Activated effector memory CD4-positive, alpha-beta T cell treated with anti-CD3 and anti-CD28 coated beads, Interleukin-2, amount 50 U/mL, for 16 hours (primary cell): ENCODE measurements around the gene RUNX1.

Experiments
- DNase-seq: peaks from one replicate; pipeline ENCODE4 v3.0.0-alpha.2; 2020

Gene RUNX1

DNA sequence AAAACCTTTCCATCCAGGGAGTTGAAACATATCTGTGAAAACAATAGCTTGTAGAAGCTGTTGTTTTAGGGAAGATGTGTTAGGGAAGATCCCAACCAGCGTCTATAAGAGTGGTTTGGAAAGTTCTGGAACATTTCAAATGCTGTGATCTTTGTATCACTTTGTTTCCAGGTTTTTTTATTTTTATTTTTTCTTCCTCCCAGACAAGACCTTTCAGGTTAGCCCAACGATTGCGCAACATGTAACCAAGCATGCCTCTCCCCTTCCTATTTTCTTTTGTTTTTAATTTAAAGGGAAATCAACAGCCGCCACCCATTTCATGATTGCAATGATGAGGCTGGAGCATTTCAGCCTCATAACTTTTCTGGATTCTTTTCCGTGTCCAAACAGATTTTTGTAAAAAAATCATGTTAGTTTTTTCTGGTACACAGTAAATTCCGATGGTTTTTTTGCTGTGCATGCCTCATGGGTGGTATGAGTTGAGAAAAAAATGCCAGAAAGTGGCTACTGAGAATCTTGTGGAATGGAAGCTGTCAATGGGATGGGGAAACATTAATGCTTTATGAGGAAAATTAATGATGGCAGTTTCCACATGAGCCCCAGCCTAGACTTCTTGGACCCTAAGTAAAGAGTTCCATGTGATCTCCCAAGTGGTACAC lies 109.3 kb downstream of the RUNX1 start:
- DNase-seq, result no peak

DNA sequence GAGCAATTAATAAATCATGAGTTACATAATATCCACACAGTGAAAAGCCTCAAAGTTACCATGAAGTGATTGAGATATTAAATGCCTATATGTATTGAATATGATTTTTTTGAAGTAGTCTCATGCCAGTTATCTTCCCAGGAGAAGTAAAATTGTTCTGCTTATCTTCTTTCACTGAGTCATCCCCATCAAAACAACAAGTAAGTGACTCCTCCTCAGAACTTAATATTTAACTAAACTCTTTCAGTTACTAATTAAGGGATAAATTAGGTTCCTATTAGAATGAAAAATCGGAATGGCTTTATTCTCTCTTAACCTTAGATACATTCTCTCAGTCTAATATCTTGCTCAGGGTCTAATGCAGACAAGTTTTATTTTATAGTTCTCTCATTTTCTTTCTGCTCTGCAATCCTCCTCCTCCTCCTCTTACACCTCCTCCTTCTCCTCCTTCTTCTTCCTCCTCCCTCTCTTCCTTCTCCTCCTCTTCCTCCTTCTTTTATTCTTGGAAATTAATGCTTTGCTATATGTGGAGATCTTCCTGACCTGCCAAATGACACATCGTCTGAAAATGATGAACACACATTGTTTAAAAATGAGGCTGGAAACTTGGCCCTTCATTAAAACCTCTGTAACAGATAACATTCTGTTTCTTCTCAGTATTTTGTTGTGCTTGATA lies 110.9 kb downstream of the RUNX1 start:
- no peak for DNase-seq

DNA sequence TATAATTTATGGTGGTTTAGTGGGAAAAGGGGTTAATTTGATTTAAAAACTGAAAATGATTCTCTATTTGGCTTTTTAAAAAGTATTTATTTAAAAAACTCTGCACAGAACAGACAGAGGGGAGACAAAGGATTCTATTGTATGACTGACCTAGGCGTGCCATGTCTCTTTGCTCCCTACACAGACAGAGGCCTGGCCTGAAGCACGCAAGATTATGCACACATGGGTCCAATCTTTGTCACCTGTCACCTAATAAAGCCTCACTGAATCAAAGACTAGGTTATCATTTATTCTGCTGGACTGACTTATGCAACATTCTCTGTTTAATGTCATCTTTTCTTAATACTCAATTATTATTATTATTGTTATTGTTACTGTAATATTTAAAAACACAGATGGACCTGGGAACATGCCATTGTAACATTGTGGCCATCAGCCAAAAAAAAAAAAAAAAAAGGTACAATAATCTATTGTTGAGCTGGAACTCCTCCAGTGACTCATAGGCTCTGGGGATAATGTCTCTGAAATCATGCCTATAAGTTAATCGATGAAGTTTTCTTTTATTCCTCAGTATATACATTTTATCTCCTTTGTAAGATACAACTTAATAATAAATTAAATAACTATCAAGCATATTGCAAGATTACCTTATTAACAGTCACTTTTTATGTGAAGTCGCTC lies 112.1 kb downstream of the RUNX1 start:
- no peak for DNase-seq

DNA sequence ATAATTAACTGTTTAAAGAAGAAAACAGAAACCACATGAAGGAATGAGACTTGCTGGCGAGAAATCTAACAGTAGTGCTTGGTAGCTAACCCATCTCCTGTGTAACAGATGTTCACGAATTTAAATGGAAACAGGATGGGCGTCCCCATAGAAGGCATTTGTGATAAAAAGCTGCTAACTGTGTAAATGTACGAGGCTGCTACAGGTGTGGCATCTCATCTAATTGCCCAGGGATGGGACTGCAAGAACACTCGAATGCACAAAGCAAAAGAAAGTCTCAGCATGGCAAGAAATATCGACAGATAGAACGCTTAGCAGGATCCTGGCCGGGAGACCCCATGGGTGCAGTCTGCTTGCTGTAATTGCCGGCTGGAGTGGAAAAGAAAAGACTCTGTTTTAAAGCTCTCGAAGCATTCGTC lies 112.7 kb downstream of the RUNX1 start:
- DNase-seq, result no peak

DNA sequence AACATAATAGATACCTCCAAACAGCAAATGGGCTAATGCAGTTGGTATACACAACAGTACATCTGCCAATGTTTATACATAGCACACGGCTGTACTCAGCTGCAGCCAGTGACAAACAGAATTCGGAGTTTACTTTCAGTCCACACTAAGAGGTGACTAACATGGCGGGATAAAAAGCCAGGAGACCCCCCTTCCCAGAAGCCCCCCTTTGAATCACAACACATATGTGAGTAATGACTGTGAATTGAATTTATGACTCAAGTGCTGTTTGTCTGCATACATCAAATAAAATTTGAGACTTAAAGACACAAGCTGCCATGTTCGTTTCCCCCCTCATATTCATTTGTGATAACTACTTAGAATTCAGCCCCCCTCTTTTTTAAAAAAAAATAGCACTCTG lies 113.2 kb downstream of the RUNX1 start:
- no peak for DNase-seq

DNA sequence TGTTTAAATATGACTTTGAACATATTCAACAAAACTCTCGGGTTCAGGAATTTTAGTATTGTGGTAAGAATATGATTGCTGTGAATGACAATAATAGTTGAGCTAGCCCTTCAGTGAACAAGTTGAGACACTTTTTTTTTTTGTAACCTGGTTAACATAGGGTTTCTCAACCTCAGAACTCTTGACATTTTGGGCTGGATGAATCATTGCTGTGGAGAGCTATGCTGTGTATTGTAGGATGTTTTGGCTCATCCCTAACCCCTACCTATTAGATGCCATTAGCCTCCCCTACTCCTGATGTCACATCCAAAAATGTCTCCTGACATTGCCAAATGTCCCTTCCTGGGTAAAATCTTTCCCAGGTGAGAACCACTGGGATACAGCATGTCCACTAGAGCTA lies 113.7 kb downstream of the RUNX1 start:
- DNase-seq, result no peak

DNA sequence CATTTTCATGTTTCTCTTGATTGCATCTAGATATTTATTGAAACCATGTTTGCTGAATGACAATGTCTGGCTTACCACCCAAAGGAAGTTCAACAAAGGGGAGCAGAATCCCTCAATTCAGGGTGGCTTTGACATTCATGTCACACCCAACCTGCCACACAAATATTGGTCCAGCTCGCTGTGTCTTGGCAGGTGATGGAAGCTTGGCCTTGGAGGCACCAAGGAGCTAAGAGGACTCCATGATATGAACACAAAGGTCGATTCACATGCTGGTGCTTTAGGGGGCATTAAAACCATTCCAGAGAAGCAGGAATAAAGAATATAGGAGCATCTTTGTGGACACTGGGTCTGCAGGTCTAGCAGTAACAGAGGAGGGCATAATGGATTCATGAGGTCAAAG lies 114.8 kb downstream of the RUNX1 start:
- DNase-seq, result no peak

DNA sequence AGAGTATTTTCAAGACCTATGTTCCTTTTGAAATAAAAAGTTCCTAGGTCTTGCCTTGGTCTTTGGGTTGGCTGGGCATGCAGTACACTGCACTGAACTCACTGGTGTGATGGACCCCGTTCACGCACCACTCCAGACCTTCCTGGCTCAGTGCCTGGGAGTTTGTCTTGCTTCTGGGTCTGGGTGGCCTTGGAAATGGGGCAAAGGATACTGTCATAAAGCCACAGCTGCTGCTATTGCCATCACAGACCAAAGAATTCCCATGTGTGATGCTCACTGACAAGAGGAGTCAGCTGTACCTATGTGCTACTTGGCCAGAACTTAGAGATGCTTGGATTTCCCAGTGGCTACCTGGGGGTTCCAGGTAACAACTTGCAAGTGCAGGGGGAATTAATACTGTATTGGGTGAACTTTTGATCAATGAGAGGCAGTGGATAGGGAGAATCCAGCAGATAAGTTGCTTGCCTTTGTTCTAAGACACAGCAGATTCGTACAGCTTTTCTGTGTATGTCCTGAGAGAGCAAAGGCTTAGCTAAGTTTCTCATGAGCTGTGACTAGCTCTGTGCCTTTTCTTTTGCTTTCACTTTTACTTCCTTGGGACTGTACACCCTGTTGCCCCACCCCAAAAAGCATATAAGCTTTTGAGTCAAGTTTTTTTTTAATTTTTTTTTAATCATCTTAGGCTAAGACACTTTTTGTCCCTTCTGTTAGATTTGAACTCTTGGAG lies 115.3 kb downstream of the RUNX1 start:
- peak; percentile 66 for DNase-seq

DNA sequence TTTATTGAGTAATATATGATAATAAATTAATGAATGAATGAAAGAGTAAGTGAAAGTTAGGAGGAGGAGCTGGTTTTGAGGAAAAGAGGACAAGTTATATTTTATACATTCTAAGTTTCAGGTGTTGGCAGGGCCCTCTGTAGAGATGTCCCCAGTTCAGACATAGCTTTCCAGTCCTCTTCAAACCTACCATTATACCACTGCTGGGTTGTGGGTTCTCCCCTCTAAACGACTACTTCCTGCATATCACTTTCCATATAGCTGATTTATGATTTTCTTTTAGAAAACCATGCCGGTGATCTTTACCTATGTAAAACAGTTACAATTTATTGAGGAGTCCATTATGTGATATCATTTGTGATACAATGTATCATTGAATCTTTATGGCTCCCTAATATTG lies 116.9 kb downstream of the RUNX1 start:
- no peak for DNase-seq

DNA sequence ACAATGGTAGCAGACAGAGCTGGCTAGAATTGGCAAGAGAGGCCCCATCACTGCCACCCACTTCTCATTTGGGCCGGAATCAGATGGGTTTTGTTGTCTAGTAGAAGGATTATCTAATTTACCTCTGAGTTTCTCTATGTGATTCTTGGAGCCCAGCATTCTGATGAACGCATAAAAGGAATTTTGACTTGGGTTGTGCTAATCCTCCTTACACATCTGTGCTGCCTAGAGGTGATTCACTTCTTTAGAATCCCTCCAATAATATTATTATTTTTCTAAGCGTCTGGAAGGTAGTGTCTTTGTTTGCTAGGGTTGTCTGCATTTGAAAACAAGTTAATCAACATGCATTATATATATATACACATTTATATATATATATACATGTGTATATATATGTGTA lies 118.1 kb downstream of the RUNX1 start:
- DNase-seq, result no peak

DNA sequence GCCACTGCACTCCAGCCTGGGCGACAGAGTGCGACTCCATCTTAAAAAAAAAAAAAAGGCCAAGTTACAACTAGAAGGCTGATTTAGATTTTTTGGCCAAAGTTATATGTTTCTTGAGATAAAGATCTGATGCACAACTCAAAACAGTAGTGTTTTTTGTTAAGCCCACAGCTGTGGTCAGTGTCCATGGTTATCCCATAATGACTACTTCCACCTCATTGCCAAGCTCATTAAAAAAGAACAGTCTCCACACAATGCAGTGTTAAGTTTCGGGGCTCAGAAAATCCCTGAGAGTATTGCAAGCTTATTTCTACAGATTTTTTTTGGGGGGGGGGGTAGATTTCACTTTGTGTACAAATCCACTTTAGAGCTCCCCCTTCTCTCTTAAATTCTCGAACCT lies 120.5 kb downstream of the RUNX1 start:
- DNase-seq, result no peak

DNA sequence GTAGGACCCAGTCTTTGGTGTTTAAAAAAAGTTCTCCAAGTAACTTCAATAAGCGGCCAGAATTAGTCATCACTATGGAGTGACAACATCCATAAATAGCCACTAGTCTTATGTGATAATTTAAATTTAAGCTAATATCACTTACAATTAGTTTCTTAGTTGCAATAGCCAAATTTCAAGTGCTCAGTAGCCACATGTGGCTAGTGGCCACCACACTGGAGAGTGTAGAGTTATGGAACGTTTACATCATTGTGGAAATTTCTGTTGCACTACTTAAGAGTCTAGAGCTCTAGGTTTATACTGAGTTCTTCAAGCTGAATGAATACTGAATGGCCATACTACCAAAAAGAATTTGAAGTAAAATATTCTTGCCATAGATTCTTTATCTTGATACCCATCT lies 121.1 kb downstream of the RUNX1 start:
- DNase-seq, result no peak

DNA sequence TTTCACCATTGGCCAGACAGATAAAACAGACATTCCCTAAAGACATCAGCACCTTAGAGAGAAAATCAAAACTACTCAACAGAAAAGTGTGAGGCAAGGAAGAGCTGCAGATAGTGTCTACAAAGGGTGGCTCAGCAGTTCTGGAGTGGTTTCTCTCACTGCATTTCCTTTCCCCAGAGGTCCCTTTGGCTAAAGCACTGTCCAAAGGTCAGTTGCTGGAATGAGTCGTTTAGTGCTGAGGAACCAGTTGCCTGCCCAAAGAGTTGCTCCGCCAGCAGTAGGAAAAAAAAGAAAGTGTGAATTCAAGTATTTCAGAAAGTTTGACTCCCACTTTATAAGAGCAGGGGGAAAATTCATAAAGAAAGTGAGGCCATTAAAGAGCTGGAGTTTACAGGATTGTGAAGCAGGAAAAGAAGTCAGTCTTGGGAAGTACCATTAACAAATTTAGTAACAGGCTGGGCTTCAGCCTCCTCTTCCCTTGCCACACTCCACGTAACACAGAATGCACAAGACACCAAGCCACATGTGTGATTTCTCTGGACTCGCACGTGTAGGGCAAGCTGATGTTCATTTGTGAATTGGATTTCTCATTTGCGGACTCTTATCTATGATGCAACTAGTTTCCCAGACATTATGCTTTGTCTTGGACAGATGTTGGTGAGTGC lies 122.2 kb downstream of the RUNX1 start:
- no peak for DNase-seq

DNA sequence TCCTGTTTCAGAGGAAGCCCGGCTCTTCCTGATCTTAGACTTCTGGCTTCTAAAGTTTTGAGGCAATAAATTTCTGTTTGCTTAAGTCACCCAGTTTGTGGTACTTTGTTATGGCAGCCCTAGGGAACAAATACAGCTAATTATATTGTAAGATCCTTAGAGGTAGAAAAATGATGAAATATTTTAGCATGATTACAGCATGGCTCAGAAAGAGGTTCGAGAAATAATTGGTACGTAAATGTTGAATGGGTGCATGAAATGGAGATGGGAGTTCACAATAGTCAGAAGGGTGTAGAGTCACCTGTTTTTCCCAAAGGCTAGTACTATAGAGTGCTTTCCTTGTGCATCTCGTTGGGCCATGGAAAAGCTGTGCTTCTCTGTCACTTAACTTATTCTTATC lies 123.5 kb downstream of the RUNX1 start:
- no peak for DNase-seq

DNA sequence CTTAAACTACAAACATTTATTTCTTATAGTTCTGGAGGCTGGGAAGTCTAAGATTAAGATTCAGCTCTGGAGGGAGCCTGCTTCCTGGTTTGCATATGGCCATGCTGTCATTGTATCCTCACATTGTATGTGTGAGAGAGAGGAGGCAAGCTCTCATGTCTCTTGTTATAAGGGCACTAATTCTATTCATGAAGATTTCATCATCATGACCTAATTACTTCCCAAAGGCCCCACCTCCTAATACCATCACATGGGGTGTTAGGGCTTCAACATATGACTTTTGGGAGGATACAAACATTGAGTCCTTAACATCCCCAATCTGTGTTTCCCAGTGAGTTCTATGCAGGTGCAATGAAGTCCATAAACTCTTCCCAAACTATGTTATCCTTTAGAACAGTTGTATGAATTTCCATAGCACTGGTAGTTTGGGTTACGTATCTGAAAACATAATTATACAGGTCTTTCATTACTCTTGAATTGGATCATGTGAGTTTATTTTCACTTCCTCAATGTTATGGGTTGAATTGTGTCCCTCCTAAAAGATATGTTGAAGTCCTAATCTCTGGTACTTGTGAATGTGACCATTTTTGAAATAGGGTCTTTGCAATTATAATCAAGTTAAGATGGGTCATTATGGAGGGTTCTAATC lies 124.2 kb downstream of the RUNX1 start:
- no peak for DNase-seq

DNA sequence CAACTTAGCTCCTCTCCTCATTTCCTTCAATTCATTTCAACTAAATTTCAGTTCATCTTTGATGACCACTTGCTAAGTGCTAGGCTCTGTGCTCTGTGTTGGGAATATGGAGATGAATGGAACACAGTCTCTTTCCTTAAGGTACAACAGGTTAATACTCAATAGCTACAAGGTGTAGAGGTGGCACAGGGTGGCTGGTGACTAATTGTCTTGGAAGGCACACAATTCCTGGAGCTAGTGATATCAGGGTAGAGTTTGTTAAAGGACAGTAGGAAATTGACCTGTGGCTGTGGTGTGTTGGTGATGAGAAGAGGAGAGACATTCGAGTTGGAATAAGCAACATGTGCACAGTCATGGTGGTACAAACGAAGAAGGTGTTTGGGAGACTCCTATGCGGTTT lies 124.9 kb downstream of the RUNX1 start:
- no peak for DNase-seq

DNA sequence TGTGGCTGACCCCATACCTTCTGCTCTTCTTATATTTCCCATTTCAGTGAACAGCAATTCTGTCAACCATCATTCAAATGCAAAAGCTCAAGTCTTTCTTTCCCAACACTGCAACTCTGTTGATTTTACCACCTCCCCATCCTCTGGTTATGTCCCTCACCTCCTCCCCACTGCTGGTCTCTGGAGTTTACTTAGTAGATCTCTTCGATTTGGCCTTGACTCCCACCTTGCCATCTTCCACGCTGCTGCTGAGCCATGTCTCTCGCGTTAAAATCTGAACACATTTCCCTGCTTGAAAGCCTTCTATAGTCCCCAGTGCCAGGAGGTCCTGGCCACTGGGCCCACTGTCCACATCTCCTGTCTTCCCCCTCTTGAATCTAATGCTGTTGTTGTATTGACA lies 125.5 kb downstream of the RUNX1 start:
- no peak for DNase-seq

DNA sequence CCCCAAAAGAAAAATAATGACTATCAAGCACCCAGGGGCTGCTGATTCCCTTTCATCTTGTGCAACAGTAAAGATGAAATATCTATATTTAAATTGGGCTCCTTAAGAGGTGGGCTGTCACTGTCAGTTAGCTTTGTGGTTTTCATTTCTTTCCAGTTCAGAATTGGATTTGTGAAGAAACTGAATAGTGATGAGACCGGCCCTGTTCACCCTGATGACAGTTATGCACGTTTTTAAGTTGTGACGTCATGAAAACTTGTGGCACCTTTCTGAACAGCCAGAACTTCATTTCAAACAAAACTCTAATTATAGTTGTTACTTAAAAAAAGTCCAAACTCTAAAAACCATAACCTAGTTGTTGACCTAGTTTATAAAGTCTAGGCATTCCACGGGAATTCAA lies 125.9 kb downstream of the RUNX1 start:
- DNase-seq, result no peak

DNA sequence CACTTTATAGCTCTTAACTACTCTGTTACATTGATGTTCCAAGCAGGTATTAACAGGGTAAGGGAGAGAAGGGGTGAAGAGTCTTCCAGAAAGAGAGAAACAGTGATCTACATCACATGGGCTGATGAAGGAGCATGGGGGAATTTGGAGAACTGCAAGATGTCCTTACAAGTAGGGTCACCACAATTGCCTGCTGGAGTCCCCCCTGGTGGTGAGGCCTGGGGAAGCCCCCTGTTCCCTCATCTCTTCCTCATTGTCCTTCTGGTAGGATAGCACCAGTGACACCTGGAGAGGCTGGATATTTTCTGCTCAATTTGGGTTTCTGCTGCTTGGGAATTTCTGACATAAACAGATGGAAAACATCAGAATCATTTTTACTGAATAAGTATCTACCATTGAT lies 126.6 kb downstream of the RUNX1 start:
- DNase-seq, result no peak

DNA sequence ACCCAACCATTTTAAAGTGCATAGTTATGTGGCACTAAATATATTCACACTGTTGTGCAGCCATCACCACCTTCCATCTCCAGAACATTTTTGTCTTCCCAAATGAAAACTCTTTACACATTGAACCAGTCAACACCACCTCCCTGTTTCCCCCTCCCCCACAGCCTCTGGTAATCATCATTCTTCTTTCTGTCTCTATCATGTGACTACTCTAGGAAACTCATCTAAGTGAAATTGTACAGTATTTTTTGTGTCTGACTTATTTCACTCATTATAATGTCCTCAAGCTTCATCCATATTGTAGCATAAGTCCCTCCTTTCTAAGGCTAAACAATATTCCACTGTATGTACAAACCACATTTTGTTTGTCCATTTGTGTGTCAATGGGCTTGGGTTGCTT lies 128.0 kb downstream of the RUNX1 start:
- no peak for DNase-seq

DNA sequence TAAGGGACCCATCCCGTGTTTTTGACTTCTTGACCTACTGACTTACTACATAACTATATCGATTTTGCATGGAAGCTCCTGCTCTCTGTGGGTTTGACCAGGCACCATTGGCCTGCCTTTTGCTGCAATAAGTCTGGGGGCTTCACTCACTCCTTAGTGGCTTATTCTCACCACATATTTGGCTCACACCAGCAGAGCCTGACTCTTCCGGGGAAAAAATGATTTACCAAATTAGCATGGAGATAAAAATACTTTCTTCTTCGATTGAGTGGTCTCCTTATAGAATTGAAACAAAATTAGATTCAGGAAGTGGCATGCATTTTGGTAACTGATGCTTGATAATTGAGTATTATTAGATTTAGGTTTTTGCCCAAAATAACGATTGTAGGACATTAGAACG lies 129.7 kb downstream of the RUNX1 start:
- no peak for DNase-seq

DNA sequence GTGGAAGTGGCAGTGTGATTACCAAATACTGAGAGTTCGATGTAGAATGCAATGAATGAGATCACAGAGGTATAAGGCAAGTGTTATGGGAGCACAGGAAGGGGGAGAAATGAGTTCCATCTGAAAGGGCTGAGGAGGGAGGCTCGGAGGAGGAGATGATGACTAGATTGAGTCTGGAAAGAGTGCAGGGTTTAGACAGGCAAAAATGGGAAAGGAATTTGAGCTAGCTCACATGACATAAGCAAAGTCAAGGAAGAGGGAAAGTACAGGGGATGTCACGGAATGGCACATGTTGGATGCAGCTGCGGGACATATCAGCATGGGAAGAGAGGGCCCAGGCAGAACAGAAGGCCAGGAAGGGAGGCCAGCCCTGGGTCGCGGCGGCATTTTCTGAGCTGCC lies 132.7 kb downstream of the RUNX1 start:
- no peak for DNase-seq

DNA sequence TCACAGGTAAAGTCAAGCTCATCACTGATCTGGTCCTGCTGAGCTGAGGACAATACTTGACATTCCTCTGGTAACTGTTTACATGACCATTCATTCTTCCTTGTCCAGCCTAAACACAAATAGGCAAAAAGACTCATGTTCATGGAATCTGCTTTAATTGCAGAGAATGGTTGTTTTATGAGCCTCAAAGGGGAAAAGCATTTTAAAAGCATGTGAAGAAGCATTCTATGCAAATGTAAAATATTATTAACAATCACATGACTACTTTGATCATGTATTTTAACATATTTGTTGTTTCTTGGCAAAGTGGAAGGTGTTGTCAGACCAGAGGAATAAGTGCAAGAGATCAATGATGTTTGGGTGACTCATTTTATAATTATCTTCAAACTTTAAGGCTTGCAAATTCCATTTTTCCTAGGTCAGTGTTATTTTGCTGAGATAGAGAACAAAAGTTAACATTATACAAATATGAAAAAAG lies 133.7 kb downstream of the RUNX1 start:
- no peak for DNase-seq
